A673 (cell line): ENCODE data around the gene PDE8A. TPM values are rescaled to one million over a fixed set of nuclear protein-coding genes. Genes with fewer than 3 reads are reported as not detected.
A peak's percentile ranks its signal among the peaks of the same experiment; 100 is the strongest.

ENCODE experiments used
- BruUV-seq: library from RNA; stranded (reverse); fragments of 400-500 nt; replicated peaks from 2 replicates; lab custom pipeline; 2021; lab: Mats Ljungman, UMichigan
- CTCF ChIA-PET: fragments of 300-600 bp; sonication (Branson Sonifier 250); formaldehyde crosslinking; loops from one replicate; lab custom pipeline; 2022; ENCODE audit warnings: antibody characterized with exemption; lab: Charles Lee
- POLR2A ChIA-PET: fragments of 300-600 bp; sonication (Branson Sonifier 250); formaldehyde crosslinking; loops from one replicate; lab custom pipeline; 2022; ENCODE audit warnings: antibody characterized with exemption; ENCODE audit not compliant: low non-redundant PET; lab: Charles Lee
- DNase-seq: peaks from one replicate; pipeline ENCODE4 v3.0.0-alpha.2; 2015; ENCODE audit warnings: low spot score
- H3K27ac ChIP-seq: fragments of 200-600 bp; sonication (generic); 2 replicates; pipeline ENCODE4 v1.5.1; 2016; ENCODE audit warnings: mixed run types, low read depth, mild to moderate bottlenecking, mixed read lengths, antibody characterized with exemption, low read length; ENCODE audit not compliant: poor library complexity, severe bottlenecking
- H3K27me3 ChIP-seq: fragments of 200-600 bp; sonication (generic); replicated peaks from 2 replicates; pipeline ENCODE4 v1.6.1; 2017; ENCODE audit warnings: mixed run types, low read depth, mild to moderate bottlenecking, mixed read lengths, antibody characterized with exemption, low read length; ENCODE audit not compliant: insufficient read depth, poor library complexity
- H3K36me3 ChIP-seq: fragments of 200-600 bp; sonication (generic); 2 replicates; pipeline ENCODE4 v1.6.1; 2016; ENCODE audit warnings: mixed run types, mild to moderate bottlenecking, mixed read lengths, antibody characterized with exemption, low read length; ENCODE audit not compliant: insufficient read depth, poor library complexity, severe bottlenecking
- H3K4me1 ChIP-seq: fragments of 200-600 bp; sonication (generic); 2 replicates; pipeline ENCODE4 v1.6.1; 2017; ENCODE audit warnings: mixed run types, mild to moderate bottlenecking, mixed read lengths, antibody characterized with exemption, low read length; ENCODE audit not compliant: insufficient read depth, poor library complexity, severe bottlenecking
- H3K4me3 ChIP-seq: fragments of 200-600 bp; sonication (generic); 2 replicates; pipeline ENCODE4 v1.5.1; 2016; ENCODE audit warnings: low read depth, mixed run types, mild to moderate bottlenecking, mixed read lengths, low read length; ENCODE audit not compliant: poor library complexity, severe bottlenecking
- H3K9me3 ChIP-seq: fragments of 200-600 bp; sonication (generic); 2 replicates; pipeline ENCODE4 v1.6.1; 2016; ENCODE audit warnings: mixed run types, low read depth, mild to moderate bottlenecking, mixed read lengths, antibody characterized with exemption, low read length; ENCODE audit not compliant: poor library complexity, severe bottlenecking
- EZH2 ChIP-seq: fragments of 200-600 bp; sonication (generic); IDR thresholded peaks from 2 replicates; pipeline ENCODE4 v1.6.1; 2017; ENCODE audit warnings: borderline replicate concordance, low read depth, mild to moderate bottlenecking, mixed read lengths, antibody characterized with exemption, low read length; ENCODE audit not compliant: poor library complexity, severe bottlenecking
- intact Hi-C: fragments of 100-400 bp; cut with micrococcal nuclease; formaldehyde crosslinking; loops from one replicate; pipeline ENCODE4 v1.10.0; 2022; ENCODE audit not compliant: unreplicated experiment
- total RNA-seq: library from RNA; stranded (reverse); gene quantifications from 2 replicates; pipeline ENCODE4 v1.2.3, GENCODE V29; 2021
- TF ChIP-seq, protein P1 (sequence below): fragments of 300-800, 200-600 bp; sonication (generic); conservative IDR thresholded peaks from 2 replicates; pipeline ENCODE4 v1.5.1; 2017; ENCODE audit warnings: low read depth, mild to moderate bottlenecking, antibody characterized with exemption, low read length, moderate library complexity, mixed read lengths

The PDE8A gene
- total RNA-seq, 1 experiment from 2014 or later = 80.7 TPM

DNA sequence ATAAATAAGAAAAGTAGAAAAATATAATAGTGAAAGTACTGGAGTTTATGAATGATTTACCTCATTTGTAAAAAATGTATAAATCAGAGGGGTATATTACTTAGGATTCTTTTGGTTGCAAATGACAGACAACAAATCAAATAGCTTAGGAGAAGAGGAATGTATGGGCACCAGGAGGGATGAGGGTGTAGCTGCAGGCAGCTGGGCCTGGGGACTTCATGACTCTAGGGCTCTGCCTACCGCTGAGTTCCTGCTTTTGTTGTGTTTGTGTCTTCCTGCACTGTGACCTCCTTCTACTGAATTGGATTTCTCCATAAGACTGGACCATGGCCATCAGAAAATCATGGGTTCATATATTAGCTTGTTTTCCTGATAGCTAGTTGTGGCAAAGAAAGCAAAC is 27.9 kb upstream of the PDE8A start:
- intact Hi-C loops = no loop called here
- BruUV-seq = no TSS peak

DNA sequence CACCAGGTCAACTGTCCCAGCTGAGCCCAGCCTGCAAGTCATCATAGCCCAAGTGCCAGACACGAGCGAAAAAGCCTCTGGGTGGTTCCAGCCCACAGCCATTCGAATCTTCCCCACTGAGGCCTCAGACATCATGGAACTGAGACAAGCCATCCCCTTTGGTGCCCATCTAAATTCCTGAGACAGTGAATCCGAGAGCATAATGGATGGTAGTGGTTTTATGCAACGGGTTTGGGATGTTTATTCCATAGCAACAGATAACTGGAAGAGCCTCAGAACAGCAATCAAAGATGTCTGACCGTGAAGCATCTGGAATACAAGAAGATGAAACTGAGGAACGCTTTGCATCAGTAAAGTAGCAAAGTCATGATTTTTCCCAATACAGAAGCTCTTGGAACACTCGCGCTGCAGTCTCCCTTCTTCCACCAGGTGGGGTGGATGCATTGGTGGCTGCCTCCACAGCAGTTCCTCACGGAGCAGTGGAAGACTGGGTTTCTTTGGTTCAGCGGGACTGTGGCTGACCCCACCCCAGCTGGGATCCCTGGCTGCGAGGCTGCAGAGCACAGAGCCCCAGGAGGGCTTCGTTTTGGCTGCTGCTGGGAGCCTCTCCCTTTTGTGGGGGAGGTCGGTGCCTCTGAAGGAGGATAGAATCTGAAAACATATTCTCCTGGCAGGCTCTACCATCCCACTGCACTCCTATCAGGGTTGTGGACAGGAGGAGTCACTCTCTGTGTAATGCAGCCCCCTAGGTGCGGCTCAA is 26.4 kb upstream of the PDE8A start:
- no peak for TF ChIP-seq EZH2
- TF ChIP-seq, protein P1, sequence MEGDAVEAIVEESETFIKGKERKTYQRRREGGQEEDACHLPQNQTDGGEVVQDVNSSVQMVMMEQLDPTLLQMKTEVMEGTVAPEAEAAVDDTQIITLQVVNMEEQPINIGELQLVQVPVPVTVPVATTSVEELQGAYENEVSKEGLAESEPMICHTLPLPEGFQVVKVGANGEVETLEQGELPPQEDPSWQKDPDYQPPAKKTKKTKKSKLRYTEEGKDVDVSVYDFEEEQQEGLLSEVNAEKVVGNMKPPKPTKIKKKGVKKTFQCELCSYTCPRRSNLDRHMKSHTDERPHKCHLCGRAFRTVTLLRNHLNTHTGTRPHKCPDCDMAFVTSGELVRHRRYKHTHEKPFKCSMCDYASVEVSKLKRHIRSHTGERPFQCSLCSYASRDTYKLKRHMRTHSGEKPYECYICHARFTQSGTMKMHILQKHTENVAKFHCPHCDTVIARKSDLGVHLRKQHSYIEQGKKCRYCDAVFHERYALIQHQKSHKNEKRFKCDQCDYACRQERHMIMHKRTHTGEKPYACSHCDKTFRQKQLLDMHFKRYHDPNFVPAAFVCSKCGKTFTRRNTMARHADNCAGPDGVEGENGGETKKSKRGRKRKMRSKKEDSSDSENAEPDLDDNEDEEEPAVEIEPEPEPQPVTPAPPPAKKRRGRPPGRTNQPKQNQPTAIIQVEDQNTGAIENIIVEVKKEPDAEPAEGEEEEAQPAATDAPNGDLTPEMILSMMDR = peak; percentile 93
- H3K36me3 ChIP-seq = no peaks in the 10 kb centered on the region
- DNase-seq = peak; percentile 92
- no peaks in the 10 kb centered on the region for H3K27me3 ChIP-seq
- POLR2A ChIA-PET = no interaction called here
- CTCF ChIA-PET = interaction anchor here (0.6 to 1.4 kb wide), 7 partner anchors 16 to 239 kb away, joined by 3 to 21 read pairs (median 4); no protein-coding TSS in a partner anchor
- H3K4me3 ChIP-seq = peak overlapping the region; percentile 20
- no TSS peak for BruUV-seq
- H3K27ac ChIP-seq = peak overlapping the region; percentile 69
- intact Hi-C loops = loop anchor here (1.0 kb wide), 2 partner anchors 89 to 214 kb away; no protein-coding TSS in a partner anchor
- H3K4me1 ChIP-seq = peaks cover 26% of the 10 kb centered on the region
- H3K9me3 ChIP-seq = no peaks in the 10 kb centered on the region

More for the DNA sequence above, 27.9 kb upstream of the PDE8A start:
- Histone ChIP-seq H3K4me1 (peaks cover 13% of the 10 kb centered on the region), H3K36me3 (no peaks in the 10 kb centered on the region), H3K9me3 (no peaks in the 10 kb centered on the region), H3K27me3 (no peaks in the 10 kb centered on the region), H3K4me3 (no peak overlapping the region), H3K27ac (peak overlapping the region; percentile 28)
- no peak for DNase-seq
- TF ChIP-seq, protein P1 = no peak
- no peak for TF ChIP-seq EZH2
- ChIA-PET CTCF (no interaction called here), POLR2A (interaction anchor here (0.8 kb wide), 1 partner anchor 57 kb away, joined by 3 read pairs; no protein-coding TSS in a partner anchor)

- intact Hi-C loops = loop anchor here (1.0 kb wide), 1 partner anchor 54 kb away; no protein-coding TSS in a partner anchor
- Histone ChIP-seq H3K4me3 (no peak overlapping the region), H3K27me3 (no peaks in the 10 kb centered on the region), H3K36me3 (no peaks in the 10 kb centered on the region), H3K4me1 (peaks cover 35% of the 10 kb centered on the region), H3K9me3 (no peaks in the 10 kb centered on the region), H3K27ac (peak overlapping the region; percentile 69)
- no peak for DNase-seq
- TF ChIP-seq EZH2 = no peak
- TF ChIP-seq, protein P1 = no peak
- POLR2A ChIA-PET = no interaction called here
- BruUV-seq = no TSS peak
- CTCF ChIA-PET = interaction anchor here (0.7 kb wide), 1 partner anchor 49 kb away, joined by 4 read pairs; no protein-coding TSS in a partner anchor
Observed at GRCh38 chr15:84956199-84956598, 25.5 kb upstream of the PDE8A start.
